Astrocyte of the cerebellum (primary cell): ENCODE measurements around the gene ABCD1.

ENCODE experiments used
- DNase-seq: peaks from one replicate; pipeline ENCODE4 v3.0.0-alpha.2; 2011; ENCODE audit warnings: low read depth
- H3K4me3 ChIP-seq: 2 replicates; pipeline ENCODE4 v1.5.1; 2011; ENCODE audit warnings: mild to moderate bottlenecking, low read depth, low read length, moderate library complexity
- CTCF ChIP-seq: IDR thresholded peaks from 2 replicates; pipeline ENCODE4 v1.5.1; 2012; ENCODE audit warnings: low read length, low read depth, moderate library complexity, mild to moderate bottlenecking; ENCODE audit errors: missing control alignments
- in situ Hi-C: cut with HindIII; loops from 2 replicates; pipeline ENCODE4 v1.10.0; 2017; ENCODE audit warnings: low sequenced_read_pairs

Gene ABCD1

GRCh38 chrX:153778181-153778580 lies 53.5 kb downstream of the ABCD1 start:
- no peak for TF ChIP-seq CTCF
- in situ Hi-C loops: no loop called here
- H3K4me3 ChIP-seq: no peak overlapping the region
- no peak for DNase-seq

- TF ChIP-seq CTCF: no peak
- in situ Hi-C loops: no loop called here
Measured at GRCh38 chrX:153778684-153779101, 54.0 kb downstream of the ABCD1 start.

GRCh38 chrX:153779891-153780677 lies 55.4 kb downstream of the ABCD1 start:
- TF ChIP-seq CTCF: no peak
- H3K4me3 ChIP-seq: no peak overlapping the region
- DNase-seq: no peak
- in situ Hi-C loops: no loop called here

More at GRCh38 chrX:153778684-153779101, 54.0 kb downstream of the ABCD1 start:
- no peak for DNase-seq
- no peak overlapping the region for H3K4me3 ChIP-seq

- no peak within 1 kb of the TSS for H3K4me3 ChIP-seq
- in situ Hi-C loops: no loop called here
- no peak for DNase-seq
- no peak for TF ChIP-seq CTCF
Measured at GRCh38 chrX:153780678-153781427, 56.2 kb downstream of the ABCD1 start, which contains the start of gene SRPK3. SRPK3 (plus strand) TSS chrX:153781041; CDS start chrX:153781087, 46 bp downstream.

GRCh38 chrX:153781428-153782047 lies 56.9 kb downstream of the ABCD1 start:
- H3K4me3 ChIP-seq: no peak overlapping the region
- DNase-seq: no peak
- no peak for TF ChIP-seq CTCF
- in situ Hi-C loops: no loop called here

GRCh38 chrX:153782313-153782712 lies 57.7 kb downstream of the ABCD1 start:
- TF ChIP-seq CTCF: no peak
- no peak overlapping the region for H3K4me3 ChIP-seq
- in situ Hi-C loops: no loop called here
- DNase-seq: no peak
